Hypothalamus (tissue), 51 donors: ENCODE results near the gene FNBP1.

Experiments
- DNase-seq, 51 donors: peaks; one replicate each; lab custom pipeline; 2025; lab: John Stamatoyannopoulos, UW

Gene FNBP1

DNA sequence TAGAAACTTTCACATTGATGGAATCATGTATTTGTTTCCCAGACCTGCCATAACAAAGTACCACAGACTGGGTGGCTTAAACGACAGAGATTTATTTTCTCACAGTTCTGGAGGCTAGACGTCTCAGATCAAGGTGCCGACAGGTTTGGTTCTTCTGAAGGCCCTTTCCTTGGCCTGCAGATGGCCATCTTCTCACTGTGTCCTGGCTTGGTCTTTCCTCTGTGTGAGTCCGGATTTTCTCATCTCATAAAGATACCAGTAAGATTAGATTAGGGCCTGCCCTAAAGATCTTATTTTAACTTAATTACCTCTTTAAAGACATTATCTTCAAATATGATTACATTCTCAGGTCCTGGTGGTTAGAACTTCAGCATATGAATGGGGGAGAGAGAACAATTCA, 201.9 kb downstream of the FNBP1 start:
- no peak for DNase-seq

DNA sequence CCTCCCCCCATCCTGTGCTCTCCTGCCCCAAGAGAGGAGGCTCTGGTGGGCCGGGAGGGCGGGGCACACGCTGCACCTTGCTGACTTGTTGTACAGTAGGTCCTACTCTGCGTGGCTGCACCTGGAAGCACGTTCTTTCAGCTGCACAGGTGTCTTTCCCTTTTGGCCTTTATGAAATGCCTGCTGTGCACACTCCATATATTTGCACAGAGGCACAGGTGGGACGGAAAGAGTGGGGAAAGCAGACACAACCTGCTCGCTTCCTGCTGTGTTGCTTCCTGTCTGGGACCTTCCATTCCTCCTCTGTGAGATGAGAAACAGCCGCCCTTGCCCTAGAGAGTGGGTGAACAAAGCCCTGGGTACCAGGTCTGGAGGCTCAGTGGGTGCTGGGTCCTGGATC, 203.0 kb downstream of the FNBP1 start:
- no peak for DNase-seq

DNA sequence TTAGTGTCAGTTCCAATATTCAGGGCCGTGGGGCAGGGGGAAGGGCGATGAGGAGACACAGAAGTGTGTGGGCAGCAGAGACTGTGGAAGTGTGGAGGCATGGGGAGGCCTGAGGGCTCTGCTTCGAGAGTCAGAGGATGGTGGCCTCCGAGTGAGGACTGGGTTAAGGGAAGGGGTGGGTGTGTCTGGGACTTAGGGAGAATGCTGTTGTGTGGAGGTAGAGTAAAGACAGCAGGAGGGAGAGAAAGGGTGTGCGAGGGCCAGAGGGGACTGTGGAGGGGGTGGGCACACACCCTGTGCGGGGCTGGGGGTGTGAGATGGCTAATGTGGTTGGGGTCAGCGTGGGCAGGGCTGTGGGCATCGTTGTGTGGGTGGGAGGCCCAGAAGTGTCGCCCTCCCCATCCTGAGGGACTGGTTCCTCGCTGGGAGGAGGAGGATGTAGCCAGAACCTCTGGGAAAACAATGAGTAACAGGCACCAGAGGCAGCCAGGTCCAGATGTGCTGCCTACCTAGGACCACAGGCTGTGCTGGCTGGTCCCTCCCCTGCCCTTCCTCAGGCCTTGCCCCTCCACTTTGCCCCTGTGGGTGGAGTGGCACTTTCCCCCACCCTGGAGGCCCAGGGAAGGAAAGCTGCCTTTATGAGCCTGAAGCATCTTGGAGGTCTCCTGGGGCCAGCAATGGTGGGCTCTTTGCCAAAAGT, 203.5 kb downstream of the FNBP1 start:
- no peak for DNase-seq

DNA sequence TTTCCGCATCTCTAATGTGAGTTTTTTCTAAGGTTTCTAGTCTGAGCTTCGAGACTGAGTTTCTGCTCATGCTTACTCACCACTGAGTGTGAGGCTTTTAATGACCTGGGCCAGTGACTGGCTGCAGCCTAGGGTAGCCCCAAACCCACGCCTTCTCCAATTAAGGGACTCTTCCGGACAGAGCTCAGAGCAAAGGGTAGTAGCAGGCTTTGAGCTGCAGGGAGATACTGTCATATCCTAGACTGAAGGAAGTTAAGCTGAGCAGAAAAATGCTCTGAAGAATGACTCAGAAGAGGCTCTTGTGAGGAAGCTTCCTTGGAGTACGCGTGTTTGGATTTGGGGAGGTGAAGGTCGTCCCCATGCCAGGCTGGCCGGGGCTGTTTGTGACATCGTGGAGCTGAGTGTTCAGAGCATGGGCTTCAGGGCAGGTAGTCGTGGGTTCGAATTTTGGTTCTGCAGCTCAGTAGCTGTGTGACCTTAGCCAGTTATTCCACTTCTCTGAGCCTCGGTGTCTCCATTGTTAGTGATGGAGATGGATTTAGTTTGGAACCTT, 204.2 kb downstream of the FNBP1 start:
- DNase-seq, result no peak
